K562 (cell line): ENCODE results near the gene SLC39A12. TPM values are rescaled to one million over a fixed set of nuclear protein-coding genes. Genes with fewer than 3 reads are reported as not detected.

Experiments
- ATAC-seq: fragments of 200-7000 bp; cut with Tn5 transposase; 3 replicates; pipeline ENCODE4 v1.9.1; 2020; ENCODE audit warnings: moderate library complexity
- BruUV-seq: library from RNA; stranded (reverse); fragments of 400-500 nt; replicated peaks from 2 replicates; lab custom pipeline; 2021; lab: Mats Ljungman, UMichigan
- CTCF ChIA-PET: fragments of 300-600 bp; formaldehyde crosslinking; extraction: SDS; loops from one replicate; lab custom pipeline; 2021; ENCODE audit warnings: low intra/inter-chr PET ratio; lab: Yijun Ruan, JAX
- POLR2A ChIA-PET: fragments of 300-600, 350-650 bp; sonication (Branson Sonifier 250); formaldehyde crosslinking; extraction: SDS; loops from one replicate; lab custom pipeline; 2021; ENCODE audit warnings: antibody characterized with exemption, inconsistent platforms; lab: Yijun Ruan, JAX
- DNase-seq, 4 experiments: peaks; one replicate each; pipeline versions ENCODE4 v3.0.0 to v3.0.0-alpha.2; 2011 to 2018; ENCODE audit warnings: low spot score in 3 of 4, mixed read lengths in 3 of 4; ENCODE audit errors: extremely low read depth in 1 of 4
- FAIRE-seq: peaks from 2 replicates; lab custom pipeline; 2011; peaks lifted over from hg19 to GRCh38; lab: Jason Lieb, UNC
- H2AFZ ChIP-seq: 2 replicates; pipeline ENCODE4 v1.6.0; 2011; ENCODE audit warnings: low read depth, low read length, control low read depth, inconsistent platforms
- H3K27ac ChIP-seq: fragments of 200-600 bp; 3 replicates; pipeline ENCODE4 v1.8.0; 2011; ENCODE audit warnings: low read depth, mild to moderate bottlenecking, control low read depth, inconsistent platforms, low read length, moderate library complexity, mixed read lengths; ENCODE audit errors: extremely low read depth
- H3K27me3 ChIP-seq, 2 experiments: fragments of 300-600 bp in 1 of 2; 2 replicates in 1 of 2; 3 replicates in 1 of 2; pipeline versions ENCODE4 v1.6.0 to v1.8.0; 2011; ENCODE audit warnings: inconsistent platforms in 2 of 2, low read length in 2 of 2, mild to moderate bottlenecking in 1 of 2, mixed read lengths in 1 of 2, moderate library complexity in 1 of 2; ENCODE audit not compliant: control insufficient read depth in 2 of 2, insufficient read depth in 2 of 2
- H3K36me3 ChIP-seq: fragments of 300-600 bp; 3 replicates; pipeline ENCODE4 v1.8.0; 2011; ENCODE audit warnings: mild to moderate bottlenecking, low read length, inconsistent platforms; ENCODE audit not compliant: control insufficient read depth, insufficient read depth
- H3K4me1 ChIP-seq, 2 experiments: fragments of 200-600 bp in 1 of 2; replicated peaks in 1 of 2; 2 replicates in 1 of 2; 3 replicates in 1 of 2; pipeline versions ENCODE4 v1.5.1 to v1.8.0; 2011; ENCODE audit warnings: inconsistent platforms in 2 of 2, low read length in 2 of 2, mild to moderate bottlenecking in 1 of 2, mixed read lengths in 1 of 2, moderate library complexity in 1 of 2; ENCODE audit not compliant: control insufficient read depth in 2 of 2, insufficient read depth in 2 of 2
- H3K4me2 ChIP-seq: 2 replicates; pipeline ENCODE4 v1.6.1; 2011; ENCODE audit warnings: low read length, control low read depth, inconsistent platforms, mixed read lengths; ENCODE audit not compliant: insufficient read depth
- H3K4me3 ChIP-seq: fragments of 200-600 bp; sonication (generic), shearing (Covaris generic); 2 replicates; pipeline ENCODE4 v1.5.1; 2016; ENCODE audit warnings: control low read depth, inconsistent platforms
- H3K79me2 ChIP-seq: fragments of 200-600 bp; 3 replicates; pipeline ENCODE4 v1.8.0; 2011; ENCODE audit warnings: low read length, inconsistent platforms; ENCODE audit not compliant: control insufficient read depth, insufficient read depth
- H3K9ac ChIP-seq, 2 experiments: 2 replicates each; pipeline versions ENCODE4 v1.6.0 to v1.6.1; 2011; ENCODE audit warnings: low read depth in 2 of 2, low read length in 2 of 2, control low read depth in 1 of 2, inconsistent platforms in 1 of 2, mild to moderate bottlenecking in 1 of 2, mixed read lengths in 1 of 2; ENCODE audit not compliant: insufficient read depth in 1 of 2
- H3K9me1 ChIP-seq: one replicate; pipeline ENCODE4 v1.6.0; 2011; ENCODE audit warnings: inconsistent platforms, mild to moderate bottlenecking, low read length, moderate library complexity; ENCODE audit not compliant: control insufficient read depth, insufficient read depth
- H3K9me3 ChIP-seq: replicated peaks from 2 replicates; pipeline ENCODE4 v1.5.1; 2011; ENCODE audit warnings: low read depth, low read length, inconsistent platforms; ENCODE audit not compliant: control insufficient read depth, insufficient read depth
- H4K20me1 ChIP-seq: replicated peaks from 2 replicates; pipeline ENCODE4 v1.6.1; 2011; ENCODE audit warnings: low read length, inconsistent platforms, mixed read lengths; ENCODE audit not compliant: control insufficient read depth, insufficient read depth
- ATF2 ChIP-seq: sonication (generic); formaldehyde crosslinking; IDR thresholded peaks from 2 replicates; pipeline ENCODE4 v1.8.1; 2022; ENCODE audit warnings: missing genetic modification reagents
- WGBS: fragments of 100-300 bp; shearing (Covaris generic); methylation state at CpG from one replicate; pipeline ENCODE4 v1.1.6; 2016; ENCODE audit warnings: low coverage, mixed read lengths; ENCODE audit not compliant: insufficient coverage; ENCODE audit errors: missing lambda C conversion rate; 5-methylcytosine and 5-hydroxymethylcytosine counted together
- in situ Hi-C: fragments of 300-500 bp; cut with MboI; formaldehyde crosslinking; loops from 4 replicates; pipeline ENCODE4 v1.15.0; 2018; ENCODE audit warnings: inconsistent platforms, mixed read lengths
- intact Hi-C: fragments of 100-400 bp; cut with micrococcal nuclease; formaldehyde crosslinking; loops from 2 replicates; pipeline ENCODE4 v1.14.2; 2022
- polyA plus RNA-seq, 8 experiments: library from polyadenylated mRNA; depleted of rRNA in 4 of 8; stranded (reverse) in 5 of 8; unstranded in 3 of 8; fragments of >200 nt; fragmentation: Nextera tagmentation in 2 of 8; fragmentation: Illumina TruSeq in 1 of 8; extraction: Ambion mirVana in 2 of 8; extraction: Trizol in 1 of 8; gene quantifications; 2 replicates each; pipeline versions ENCODE4 v1.2.1 to v1.2.3, GENCODE V29; 2011 to 2014; ENCODE audit warnings: inconsistent platforms in 1 of 8, missing spikeins in 1 of 8
- total RNA-seq, 7 experiments: library from RNA; depleted of rRNA in 6 of 7; stranded (reverse); fragments of >200 nt in 6 of 7; fragmentation: Illumina TruSeq in 2 of 7; extraction: Trizol in 2 of 7; gene quantifications; 2 replicates each; pipeline versions ENCODE4 v1.2.1 to v1.2.3, GENCODE V29; 2011 to 2021; ENCODE audit warnings: low replicate concordance in 1 of 7

The SLC39A12 gene
- total and polyA plus RNA-seq, 9 of the 15 experiments (the other 6 are each of a cell fraction or from before 2014, with no cell fraction given) = not detected

- Histone ChIP-seq H3K27ac (no peak overlapping the region), H3K36me3 (no peaks in the 10 kb centered on the region), H2AFZ (no peak overlapping the region), H3K4me3 (no peak overlapping the region), H3K4me2 (no peak overlapping the region), H3K27me3 (no peaks in the 10 kb centered on the region), H3K9me1 (no peaks in the 10 kb centered on the region), H4K20me1 (no peaks in the 10 kb centered on the region), H3K9me3 (no peaks in the 10 kb centered on the region), H3K9ac (no peak overlapping the region), H3K79me2 (no peaks in the 10 kb centered on the region), H3K4me1 (no peaks in the 10 kb centered on the region)
- FAIRE-seq = no peak
- BruUV-seq = no TSS peak
- no peak for DNase-seq
- intact Hi-C loops (no loop called here), in situ Hi-C loops (no loop called here)
- POLR2A ChIA-PET = no interaction called here
- ATAC-seq = no peak
- WGBS = 0% methylated on average over 4 of the region's 4 CpGs
- CTCF ChIA-PET = no interaction called here
- no peak for TF ChIP-seq ATF2
- TF ChIP-seq, all 486 proteins: peak for 0
These were observed 91.7 kb downstream of the SLC39A12 start for GRCh38 chr10:18043148-18044006.
